IPS-NIHi7 (cell line): ENCODE measurements around the gene FBLN1.
"Not testable (repeated sequence)": the region's sequence is repeated elsewhere in the genome, so short reads cannot be mapped to it uniquely, and the experiment has no call there.

Experiments
- DNase-seq: peaks from one replicate; pipeline ENCODE4 v3.0.0; 2012; ENCODE audit warnings: mixed read lengths; ENCODE audit errors: extremely low spot score

Gene FBLN1

DNA sequence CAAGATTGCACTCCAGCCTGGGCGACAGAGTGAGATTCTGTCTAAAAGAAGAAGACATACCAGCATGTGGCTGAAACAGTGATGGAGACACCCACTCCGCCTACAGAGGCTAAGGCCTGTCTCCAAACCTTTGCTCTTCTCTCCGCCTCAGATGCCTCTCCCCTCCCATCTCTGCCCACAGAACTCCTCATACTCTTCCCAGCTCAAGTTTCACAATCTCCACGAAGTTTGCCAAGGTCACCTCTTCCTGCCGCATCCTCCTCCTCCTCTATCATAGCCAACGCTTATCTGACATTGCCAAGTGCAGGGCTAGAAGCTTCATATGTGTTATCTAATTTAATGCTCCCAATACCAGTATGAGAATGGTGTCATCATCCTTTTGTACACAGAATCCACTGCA, 25.9 kb upstream of the FBLN1 start:
- no peak for DNase-seq

GRCh38 chr22:45477366-45478107, 25.1 kb upstream of the FBLN1 start:
- no peak for DNase-seq

GRCh38 chr22:45478108-45478771, 24.4 kb upstream of the FBLN1 start:
- no peak for DNase-seq

GRCh38 chr22:45480717-45481116, 22.0 kb upstream of the FBLN1 start:
- no peak for DNase-seq

DNA sequence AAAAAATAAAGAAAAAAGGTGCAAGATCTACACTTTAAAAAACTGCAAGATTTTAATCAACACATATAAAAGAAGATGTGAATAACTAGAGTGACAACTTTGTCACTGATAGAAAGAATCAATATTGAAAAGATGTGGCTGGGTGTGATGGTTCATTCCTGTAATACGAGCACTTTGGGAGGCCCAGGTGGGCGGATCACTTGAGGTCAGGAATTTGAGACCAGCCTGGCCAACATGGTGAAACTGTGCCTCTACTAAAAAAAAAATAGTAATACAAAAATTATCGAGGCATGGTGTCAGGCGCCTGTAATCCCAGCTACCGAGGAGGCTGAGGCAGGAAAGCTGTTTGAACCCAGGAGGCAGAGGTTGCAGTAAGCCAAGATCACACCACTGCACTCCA, 21.0 kb upstream of the FBLN1 start:
- DNase-seq: no peak

DNA sequence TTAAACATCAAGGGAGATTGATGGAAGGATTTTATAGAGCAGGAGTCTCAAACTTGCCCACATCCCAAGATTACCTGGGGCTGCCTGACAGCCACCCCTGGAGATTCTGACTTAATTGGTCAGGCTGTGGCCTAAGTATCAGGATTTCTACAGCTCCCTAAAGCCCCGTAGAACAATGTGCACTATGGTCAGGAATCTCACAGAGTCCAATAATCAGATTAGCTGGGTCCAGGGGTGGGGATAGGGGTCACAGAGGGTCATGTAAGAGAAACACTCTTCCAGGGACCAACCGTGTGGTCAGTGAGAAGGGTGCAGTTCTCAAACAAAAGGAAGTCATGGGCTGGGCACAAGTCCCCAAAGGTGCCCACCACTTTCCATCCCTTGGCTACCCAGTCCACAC, 20.5 kb upstream of the FBLN1 start:
- no peak for DNase-seq

GRCh38 chr22:45483319-45483718, 19.4 kb upstream of the FBLN1 start:
- DNase-seq: no peak

DNA sequence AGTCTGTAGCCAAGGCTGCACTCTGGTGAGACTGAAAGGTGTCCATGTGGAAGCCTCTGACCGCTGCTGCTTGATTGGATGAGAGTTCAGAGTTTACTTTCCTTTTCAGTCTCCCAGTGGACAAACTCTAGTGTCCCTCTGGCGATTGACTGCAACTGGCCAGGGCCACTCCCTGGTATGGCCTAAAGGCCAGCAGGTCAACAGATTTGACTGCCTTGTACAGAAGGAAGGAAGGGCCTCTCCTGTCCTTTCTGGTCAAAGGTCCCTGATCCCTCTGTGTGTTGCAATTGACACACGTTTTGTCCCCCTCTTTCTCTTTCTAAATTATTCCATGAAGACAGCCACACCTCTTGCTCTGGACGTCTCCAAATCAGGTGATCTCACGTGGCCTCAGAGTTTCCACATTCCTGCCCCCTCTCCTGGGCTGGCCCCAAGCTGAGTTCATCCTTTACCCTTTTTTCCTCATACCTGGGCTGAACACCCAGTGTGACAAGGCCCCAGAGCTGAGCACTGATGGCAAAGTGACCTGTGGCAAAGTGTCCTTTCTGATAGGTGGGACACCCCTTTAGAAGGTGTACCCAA, 18.7 kb upstream of the FBLN1 start:
- no peak for DNase-seq

GRCh38 chr22:45484742-45485141, 17.9 kb upstream of the FBLN1 start:
- DNase-seq: no peak

- DNase-seq: no peak
These were observed 17.4 kb upstream of the FBLN1 start for GRCh38 chr22:45485261-45485660.

DNA sequence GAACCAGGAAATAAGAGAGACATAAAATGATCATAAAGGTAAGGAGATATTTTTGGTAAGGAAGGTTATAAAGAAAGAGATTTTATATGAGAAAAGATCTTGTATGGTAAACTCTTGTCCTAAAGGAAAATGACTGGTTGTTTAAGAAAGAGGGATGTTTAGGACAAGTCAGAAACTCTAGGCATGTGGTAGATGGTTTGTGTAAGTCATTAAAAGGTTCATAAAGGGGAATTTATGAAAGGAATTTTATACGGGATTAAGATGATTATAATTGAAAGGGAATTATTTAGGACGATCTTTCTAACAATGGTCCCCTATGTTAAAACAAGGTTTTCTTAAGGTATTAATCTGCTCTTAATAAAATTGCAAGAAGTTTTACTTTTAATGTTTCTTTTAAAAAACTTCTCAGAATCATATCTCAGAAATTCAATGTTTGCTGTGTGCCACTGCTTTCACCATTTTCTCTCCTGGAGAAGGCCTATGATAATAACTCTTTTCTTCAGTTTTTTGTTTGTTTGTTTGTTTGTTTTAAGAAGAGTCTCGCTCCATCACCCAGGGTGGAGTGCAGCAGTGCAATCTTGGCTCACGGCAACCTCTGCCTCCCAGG, 13.8 kb upstream of the FBLN1 start:
- no peak for DNase-seq

GRCh38 chr22:45490836-45491235, 11.8 kb upstream of the FBLN1 start:
- DNase-seq: no peak

DNA sequence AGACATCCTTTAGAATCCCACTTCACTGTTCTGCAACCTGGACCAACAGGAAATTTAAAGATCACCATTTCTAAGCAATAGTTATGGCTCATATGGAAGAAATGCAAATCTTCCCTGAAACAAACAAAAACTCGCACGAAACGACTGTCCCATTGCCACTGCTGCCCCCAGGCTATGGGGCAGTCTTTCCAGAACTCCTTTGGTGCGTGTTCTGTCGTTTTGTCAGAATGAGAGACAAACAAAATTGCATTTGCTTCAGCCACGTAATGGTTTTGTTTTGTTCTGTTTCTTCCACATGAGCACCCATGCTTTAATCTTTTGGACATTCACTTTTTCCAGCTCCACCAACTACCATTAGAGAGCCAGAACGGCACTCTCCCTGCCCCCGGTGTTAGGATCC, 10.8 kb upstream of the FBLN1 start:
- DNase-seq: no peak

GRCh38 chr22:45493286-45493771, 9.4 kb upstream of the FBLN1 start:
- DNase-seq: no peak

- not testable (repeated sequence) for DNase-seq
These were observed 8.4 kb upstream of the FBLN1 start for GRCh38 chr22:45494306-45494705.

DNA sequence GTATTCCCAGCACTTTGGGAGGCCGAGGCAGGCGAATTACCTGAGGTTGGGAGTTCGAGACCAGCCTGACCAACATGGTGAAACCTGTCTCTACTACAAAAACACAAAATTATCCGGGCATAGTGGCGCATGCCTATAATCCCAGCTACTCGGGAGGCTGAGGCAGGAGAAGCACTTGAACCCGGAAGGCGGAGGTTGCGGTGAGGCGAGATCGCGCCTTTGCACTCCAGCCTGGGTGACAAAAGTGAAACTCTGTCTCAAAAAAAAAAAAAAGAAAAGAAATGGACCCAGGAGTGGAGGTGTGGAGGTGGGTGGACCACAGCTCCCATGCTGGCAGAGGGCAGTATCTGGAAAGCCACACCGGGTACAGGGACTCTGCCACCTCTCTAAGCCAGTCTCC, 7.1 kb upstream of the FBLN1 start:
- DNase-seq: not testable (repeated sequence)

DNA sequence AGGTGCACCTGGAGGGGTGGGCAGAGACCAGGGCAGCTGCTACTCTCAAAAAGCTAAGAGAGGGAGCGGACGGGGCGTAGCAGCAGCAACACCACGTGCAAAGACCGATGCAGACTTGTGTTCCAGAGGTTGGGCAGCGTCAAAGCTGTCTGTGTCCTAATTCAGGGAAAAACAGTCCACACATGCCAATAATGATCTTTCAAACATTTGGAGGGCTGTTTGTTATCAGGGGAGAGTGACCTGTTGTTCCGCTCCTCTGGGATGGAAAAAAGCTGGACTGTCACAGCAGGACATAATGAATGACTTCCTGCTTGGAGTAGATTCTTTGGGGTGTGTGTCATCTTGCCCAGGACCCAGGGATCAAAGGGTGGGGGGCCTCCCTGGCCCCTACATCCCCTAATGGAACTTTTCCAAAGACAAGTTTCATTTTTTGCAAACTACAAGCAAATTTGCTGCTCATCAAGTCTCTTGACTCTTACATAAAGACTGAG, 6.2 kb upstream of the FBLN1 start:
- DNase-seq: no peak

- no peak for DNase-seq
These were observed 5.1 kb upstream of the FBLN1 start for GRCh38 chr22:45497351-45498145.

GRCh38 chr22:45499746-45500145, 2.9 kb upstream of the FBLN1 start:
- DNase-seq: no peak

GRCh38 chr22:45503050-45503815, 550 bp downstream of the FBLN1 start:
- DNase-seq: no peak
